SK-N-SH (cell line): ENCODE data around the gene RNF212. TPM values are rescaled to one million over a fixed set of nuclear protein-coding genes. Genes with fewer than 3 reads are reported as not detected.
A peak's percentile ranks its signal among the peaks of the same experiment; 100 is the strongest.

Experiments used
- CTCF ChIA-PET: fragments of 300-600, 350-600 bp; formaldehyde crosslinking; extraction: SDS; loops from one replicate; lab custom pipeline; 2021; lab: Yijun Ruan, JAX
- POLR2A ChIA-PET: fragments of 350-600 bp; sonication (Branson Sonifier 250); formaldehyde crosslinking; extraction: SDS; loops from one replicate; lab custom pipeline; 2020; ENCODE audit warnings: antibody characterized with exemption, inconsistent platforms; lab: Yijun Ruan, JAX
- DNase-seq: peaks from one replicate; pipeline ENCODE4 v3.0.0; 2012
- H2AFZ ChIP-seq: fragments of 200-600 bp; sonication (generic); 2 replicates; pipeline ENCODE4 v1.8.1; 2016; ENCODE audit warnings: antibody characterized with exemption, mild to moderate bottlenecking, low read depth
- H3F3A ChIP-seq: fragments of 200-600 bp; sonication (generic); replicated peaks from 2 replicates; pipeline ENCODE3; 2016; ENCODE audit warnings: antibody characterized with exemption, mild to moderate bottlenecking; ENCODE audit not compliant: insufficient read depth
- H3K27ac ChIP-seq, 2 experiments: fragments of 200-500 bp in 1 of 2; fragments of 200-600 bp in 1 of 2; sonication (Bioruptor generic) in 1 of 2; sonication (generic), shearing (Covaris generic) in 1 of 2; 2 replicates each; pipeline versions ENCODE4 v1.5.1 to v1.6.1; 2014 to 2016; ENCODE audit warnings: low read depth in 2 of 2, inconsistent platforms in 1 of 2, low read length in 1 of 2, mild to moderate bottlenecking in 1 of 2, mixed read lengths in 1 of 2
- H3K27me3 ChIP-seq: fragments of 200-600 bp; sonication (generic), shearing (Covaris generic); 2 replicates; pipeline ENCODE4 v1.6.1; 2016; ENCODE audit warnings: mixed run types; ENCODE audit not compliant: insufficient read depth
- H3K36me3 ChIP-seq, 2 experiments: fragments of 200-500 bp in 1 of 2; fragments of 200-600 bp in 1 of 2; sonication (Bioruptor generic) in 1 of 2; sonication (generic) in 1 of 2; replicated peaks in 1 of 2; 2 replicates each; pipeline versions ENCODE3 to v1.5.1; 2014 to 2016; ENCODE audit warnings: low read length in 1 of 2, mild to moderate bottlenecking in 1 of 2; ENCODE audit not compliant: insufficient read depth in 2 of 2, control insufficient read depth in 1 of 2
- H3K4me1 ChIP-seq, 2 experiments: fragments of 200-500 bp in 1 of 2; fragments of 200-600 bp in 1 of 2; sonication (Bioruptor generic) in 1 of 2; sonication (generic), shearing (Covaris generic) in 1 of 2; 2 replicates each; pipeline versions ENCODE4 v1.5.1 to v1.6.1; 2014 to 2016; ENCODE audit warnings: low read depth in 1 of 2, low read length in 1 of 2, mixed run types in 1 of 2; ENCODE audit not compliant: insufficient read depth in 2 of 2, control insufficient read depth in 1 of 2
- H3K4me2 ChIP-seq: fragments of 200-600 bp; sonication (generic), shearing (Covaris generic); 2 replicates; pipeline ENCODE4 v1.6.1; 2017; ENCODE audit warnings: mixed run types
- H3K4me3 ChIP-seq, 2 experiments: fragments of 200-500 bp in 1 of 2; fragments of 200-600 bp in 1 of 2; sonication (Bioruptor generic) in 1 of 2; sonication (generic), shearing (Covaris generic) in 1 of 2; 2 replicates each; pipeline versions ENCODE4 v1.5.1 to v1.8.1; 2014 to 2016; ENCODE audit warnings: low read depth in 2 of 2, inconsistent platforms in 1 of 2, low read length in 1 of 2, mild to moderate bottlenecking in 1 of 2, mixed read lengths in 1 of 2, moderate library complexity in 1 of 2
- H3K79me2 ChIP-seq: fragments of 200-600 bp; sonication (generic); 2 replicates; pipeline ENCODE4 v1.8.1; 2017; ENCODE audit warnings: mild to moderate bottlenecking; ENCODE audit not compliant: insufficient read depth
- H3K9ac ChIP-seq: fragments of 200-600 bp; sonication (generic); 2 replicates; pipeline ENCODE4 v1.6.1; 2017; ENCODE audit warnings: mixed run types
- H3K9me2 ChIP-seq: fragments of 200-600 bp; sonication (generic); 2 replicates; pipeline ENCODE4 v1.6.1; 2017; ENCODE audit warnings: mixed run types
- H3K9me3 ChIP-seq: fragments of 200-600 bp; sonication (generic); 2 replicates; pipeline ENCODE4 v1.6.1; 2017; ENCODE audit warnings: mixed run types, mild to moderate bottlenecking, moderate library complexity
- H4K20me1 ChIP-seq: fragments of 200-600 bp; sonication (generic); 2 replicates; pipeline ENCODE4 v1.6.1; 2017; ENCODE audit warnings: mild to moderate bottlenecking, mixed run types; ENCODE audit not compliant: insufficient read depth
- CHD2 ChIP-seq: fragments of 150-350 bp; IDR thresholded peaks from 2 replicates; pipeline ENCODE4 v1.6.1; 2018; ENCODE audit warnings: low read length; ENCODE audit not compliant: partially characterized antibody
- ELF1 ChIP-seq: IDR thresholded peaks from 2 replicates; pipeline ENCODE4 v1.4.0; 2012
- EP300 ChIP-seq, 2 experiments: IDR thresholded peaks; 2 replicates each; pipeline versions ENCODE4 v1.4.0 to v1.6.1; 2012; ENCODE audit warnings: borderline replicate concordance in 1 of 2, low read depth in 1 of 2, low read length in 1 of 2
- EZH2phosphoT487 ChIP-seq: fragments of 200-600 bp; sonication (generic); IDR thresholded peaks from 2 replicates; pipeline ENCODE4 v1.6.1; 2017; ENCODE audit warnings: low read depth, mixed run types, mild to moderate bottlenecking, antibody characterized with exemption, moderate library complexity, borderline replicate concordance
- FOSL2 ChIP-seq: IDR thresholded peaks from 2 replicates; pipeline ENCODE4 v1.4.0; 2012; ENCODE audit warnings: low read depth, mild to moderate bottlenecking, moderate library complexity, borderline replicate concordance
- FOXM1 ChIP-seq: IDR thresholded peaks from 2 replicates; pipeline ENCODE4 v1.4.0; 2012; ENCODE audit warnings: low read depth, mild to moderate bottlenecking
- GABPA ChIP-seq: IDR thresholded peaks from 2 replicates; pipeline ENCODE4 v1.4.0; 2012; ENCODE audit warnings: low read depth, mild to moderate bottlenecking
- GATA2 ChIP-seq: sonication (generic); formaldehyde crosslinking; IDR thresholded peaks from 2 replicates; pipeline ENCODE4 v1.5.0; 2020; ENCODE audit warnings: mild to moderate bottlenecking, missing genetic modification reagents
- MEF2A ChIP-seq: IDR thresholded peaks from 2 replicates; pipeline ENCODE4 v1.4.0; 2012; ENCODE audit warnings: low read depth, borderline replicate concordance
- MXI1 ChIP-seq: IDR thresholded peaks from 2 replicates; pipeline ENCODE4 v1.6.1; 2012; ENCODE audit warnings: mild to moderate bottlenecking, low read depth, low read length, improper control_type of control experiment
- NFIC ChIP-seq: IDR thresholded peaks from 2 replicates; pipeline ENCODE4 v1.4.0; 2012; ENCODE audit warnings: borderline replicate concordance
- NRF1 ChIP-seq: IDR thresholded peaks from 2 replicates; pipeline ENCODE4 v1.6.1; 2012; ENCODE audit warnings: low read depth, mild to moderate bottlenecking, low read length
- RAD21 ChIP-seq: IDR thresholded peaks from 2 replicates; pipeline ENCODE4 v1.6.1; 2012; ENCODE audit warnings: mild to moderate bottlenecking, low read length
- SMC3 ChIP-seq: IDR thresholded peaks from 2 replicates; pipeline ENCODE4 v1.6.1; 2012; ENCODE audit warnings: low read depth, low read length, improper control_type of control experiment
- TEAD4 ChIP-seq: IDR thresholded peaks from 2 replicates; pipeline ENCODE4 v1.4.0; 2012; ENCODE audit warnings: mild to moderate bottlenecking, borderline replicate concordance; ENCODE audit not compliant: insufficient read depth
- WGBS: methylation state at CpG from one replicate; pipeline ENCODE4 v1.1.6; 2017; ENCODE audit warnings: low lambda C conversion rate; 5-methylcytosine and 5-hydroxymethylcytosine counted together
- polyA plus RNA-seq, 3 experiments: library from polyadenylated mRNA; depleted of rRNA; stranded (reverse); fragments of >200 nt; gene quantifications; 2 replicates each; pipeline ENCODE4 v1.2.3, GENCODE V29; 2012
- TF ChIP-seq, protein P1 (sequence below): IDR thresholded peaks from 2 replicates; pipeline ENCODE4 v1.4.0; 2012; ENCODE audit warnings: low read depth
- TF ChIP-seq, protein P2 (sequence below): IDR thresholded peaks from 2 replicates; pipeline ENCODE4 v1.6.1; 2012; ENCODE audit warnings: mild to moderate bottlenecking, low read depth, low read length, moderate library complexity
- TF ChIP-seq, protein P3 (sequence below): fragments of 150-350 bp; IDR thresholded peaks from 2 replicates; pipeline ENCODE4 v1.6.1; 2017; ENCODE audit warnings: antibody characterized with exemption, low read length, low read depth, borderline replicate concordance
- TF ChIP-seq, protein P4 (sequence below): IDR thresholded peaks from 2 replicates; pipeline ENCODE4 v1.4.0; 2012; ENCODE audit warnings: low read depth, borderline replicate concordance
- TF ChIP-seq, protein P5 (sequence below): fragments of 200-600 bp; sonication (generic); IDR thresholded peaks from 2 replicates; pipeline ENCODE4 v1.6.1; 2017; ENCODE audit warnings: antibody characterized with exemption, mild to moderate bottlenecking, moderate library complexity

Gene RNF212
- polyA plus RNA-seq, 1 of the 3 experiments (the other 2 are of a cell fraction), result 7.0 TPM

DNA sequence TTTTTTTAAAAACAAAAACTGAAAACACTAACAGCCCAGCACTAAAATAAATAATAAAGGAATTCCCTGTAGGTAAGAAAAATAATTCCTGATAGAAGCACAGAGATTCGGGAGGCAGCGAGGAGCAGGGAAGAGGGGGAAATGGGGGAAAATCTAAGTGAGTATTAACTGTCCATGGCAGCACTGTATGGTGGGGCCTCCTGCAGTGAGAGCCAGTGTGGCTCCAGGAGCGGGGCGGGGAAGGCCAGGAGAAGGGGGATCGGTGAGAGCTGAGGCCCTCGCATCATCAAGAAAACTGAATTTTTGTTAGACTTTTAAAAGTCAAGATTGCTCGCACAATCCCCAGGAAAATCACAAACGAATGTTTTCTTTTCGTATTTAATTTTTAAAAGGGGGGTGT lies 14.1 kb downstream of the RNF212 start:
- H3K9me2 ChIP-seq, result no peaks in the 10 kb centered on the region
- peak; percentile 6 for DNase-seq
- H4K20me1 ChIP-seq, result no peaks in the 10 kb centered on the region
- H3K9me3 ChIP-seq, result no peaks in the 10 kb centered on the region
- no peaks in the 10 kb centered on the region for H3K4me1 ChIP-seq
- H3K4me2 ChIP-seq, result no peak overlapping the region
- no peak overlapping the region for H3K27ac ChIP-seq
- H3F3A ChIP-seq, result no peaks in the 10 kb centered on the region
- TF ChIP-seq, protein P1, sequence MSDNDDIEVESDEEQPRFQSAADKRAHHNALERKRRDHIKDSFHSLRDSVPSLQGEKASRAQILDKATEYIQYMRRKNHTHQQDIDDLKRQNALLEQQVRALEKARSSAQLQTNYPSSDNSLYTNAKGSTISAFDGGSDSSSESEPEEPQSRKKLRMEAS, result no peak
- no peak for TF ChIP-seq TEAD4
- TF ChIP-seq, protein P2, sequence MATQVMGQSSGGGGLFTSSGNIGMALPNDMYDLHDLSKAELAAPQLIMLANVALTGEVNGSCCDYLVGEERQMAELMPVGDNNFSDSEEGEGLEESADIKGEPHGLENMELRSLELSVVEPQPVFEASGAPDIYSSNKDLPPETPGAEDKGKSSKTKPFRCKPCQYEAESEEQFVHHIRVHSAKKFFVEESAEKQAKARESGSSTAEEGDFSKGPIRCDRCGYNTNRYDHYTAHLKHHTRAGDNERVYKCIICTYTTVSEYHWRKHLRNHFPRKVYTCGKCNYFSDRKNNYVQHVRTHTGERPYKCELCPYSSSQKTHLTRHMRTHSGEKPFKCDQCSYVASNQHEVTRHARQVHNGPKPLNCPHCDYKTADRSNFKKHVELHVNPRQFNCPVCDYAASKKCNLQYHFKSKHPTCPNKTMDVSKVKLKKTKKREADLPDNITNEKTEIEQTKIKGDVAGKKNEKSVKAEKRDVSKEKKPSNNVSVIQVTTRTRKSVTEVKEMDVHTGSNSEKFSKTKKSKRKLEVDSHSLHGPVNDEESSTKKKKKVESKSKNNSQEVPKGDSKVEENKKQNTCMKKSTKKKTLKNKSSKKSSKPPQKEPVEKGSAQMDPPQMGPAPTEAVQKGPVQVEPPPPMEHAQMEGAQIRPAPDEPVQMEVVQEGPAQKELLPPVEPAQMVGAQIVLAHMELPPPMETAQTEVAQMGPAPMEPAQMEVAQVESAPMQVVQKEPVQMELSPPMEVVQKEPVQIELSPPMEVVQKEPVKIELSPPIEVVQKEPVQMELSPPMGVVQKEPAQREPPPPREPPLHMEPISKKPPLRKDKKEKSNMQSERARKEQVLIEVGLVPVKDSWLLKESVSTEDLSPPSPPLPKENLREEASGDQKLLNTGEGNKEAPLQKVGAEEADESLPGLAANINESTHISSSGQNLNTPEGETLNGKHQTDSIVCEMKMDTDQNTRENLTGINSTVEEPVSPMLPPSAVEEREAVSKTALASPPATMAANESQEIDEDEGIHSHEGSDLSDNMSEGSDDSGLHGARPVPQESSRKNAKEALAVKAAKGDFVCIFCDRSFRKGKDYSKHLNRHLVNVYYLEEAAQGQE, result no peak
- no peak for TF ChIP-seq EP300 (IDR thresholded peaks at IDR 0.05; ENCODE audit: borderline replicate concordance in 1 of 2, low read depth in 1 of 2, low read length in 1 of 2)
- no peak for TF ChIP-seq NFIC
- no peak for TF ChIP-seq EZH2phosphoT487
- TF ChIP-seq, protein P3, sequence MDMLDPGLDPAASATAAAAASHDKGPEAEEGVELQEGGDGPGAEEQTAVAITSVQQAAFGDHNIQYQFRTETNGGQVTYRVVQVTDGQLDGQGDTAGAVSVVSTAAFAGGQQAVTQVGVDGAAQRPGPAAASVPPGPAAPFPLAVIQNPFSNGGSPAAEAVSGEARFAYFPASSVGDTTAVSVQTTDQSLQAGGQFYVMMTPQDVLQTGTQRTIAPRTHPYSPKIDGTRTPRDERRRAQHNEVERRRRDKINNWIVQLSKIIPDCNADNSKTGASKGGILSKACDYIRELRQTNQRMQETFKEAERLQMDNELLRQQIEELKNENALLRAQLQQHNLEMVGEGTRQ, result no peak
- TF ChIP-seq SMC3, result no peak
- no peak for TF ChIP-seq NRF1
- TF ChIP-seq, protein P4, sequence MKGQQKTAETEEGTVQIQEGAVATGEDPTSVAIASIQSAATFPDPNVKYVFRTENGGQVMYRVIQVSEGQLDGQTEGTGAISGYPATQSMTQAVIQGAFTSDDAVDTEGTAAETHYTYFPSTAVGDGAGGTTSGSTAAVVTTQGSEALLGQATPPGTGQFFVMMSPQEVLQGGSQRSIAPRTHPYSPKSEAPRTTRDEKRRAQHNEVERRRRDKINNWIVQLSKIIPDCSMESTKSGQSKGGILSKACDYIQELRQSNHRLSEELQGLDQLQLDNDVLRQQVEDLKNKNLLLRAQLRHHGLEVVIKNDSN, result no peak
- TF ChIP-seq ELF1, result no peak
- no peak for TF ChIP-seq MEF2A
- no peak for TF ChIP-seq CHD2
- no peak for TF ChIP-seq MXI1
- no peak for TF ChIP-seq FOSL2
- TF ChIP-seq, protein P5, sequence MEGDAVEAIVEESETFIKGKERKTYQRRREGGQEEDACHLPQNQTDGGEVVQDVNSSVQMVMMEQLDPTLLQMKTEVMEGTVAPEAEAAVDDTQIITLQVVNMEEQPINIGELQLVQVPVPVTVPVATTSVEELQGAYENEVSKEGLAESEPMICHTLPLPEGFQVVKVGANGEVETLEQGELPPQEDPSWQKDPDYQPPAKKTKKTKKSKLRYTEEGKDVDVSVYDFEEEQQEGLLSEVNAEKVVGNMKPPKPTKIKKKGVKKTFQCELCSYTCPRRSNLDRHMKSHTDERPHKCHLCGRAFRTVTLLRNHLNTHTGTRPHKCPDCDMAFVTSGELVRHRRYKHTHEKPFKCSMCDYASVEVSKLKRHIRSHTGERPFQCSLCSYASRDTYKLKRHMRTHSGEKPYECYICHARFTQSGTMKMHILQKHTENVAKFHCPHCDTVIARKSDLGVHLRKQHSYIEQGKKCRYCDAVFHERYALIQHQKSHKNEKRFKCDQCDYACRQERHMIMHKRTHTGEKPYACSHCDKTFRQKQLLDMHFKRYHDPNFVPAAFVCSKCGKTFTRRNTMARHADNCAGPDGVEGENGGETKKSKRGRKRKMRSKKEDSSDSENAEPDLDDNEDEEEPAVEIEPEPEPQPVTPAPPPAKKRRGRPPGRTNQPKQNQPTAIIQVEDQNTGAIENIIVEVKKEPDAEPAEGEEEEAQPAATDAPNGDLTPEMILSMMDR, result no peak
- no peak for TF ChIP-seq RAD21
- TF ChIP-seq GATA2 (CRISPR knock-in tag), result no peak
- no peak for TF ChIP-seq GABPA
- TF ChIP-seq FOXM1, result no peak
- H3K79me2 ChIP-seq, result no peaks in the 10 kb centered on the region
- H2AFZ ChIP-seq, result no peak overlapping the region
- no peak overlapping the region for H3K4me3 ChIP-seq
- ChIA-PET POLR2A (no interaction called here), CTCF (no interaction called here)
- H3K9ac ChIP-seq, result no peak overlapping the region
- 80% methylated on average over 9 of the region's 9 CpGs for WGBS
- H3K27me3 ChIP-seq, result peaks cover 13% of the 10 kb centered on the region; the same call in 1 of the 2 replicates
- H3K36me3 ChIP-seq, result no peaks in the 10 kb centered on the region
